ENCODE measurements around the gene UBE2E2.

GRCh38 chr3:23438657-23439056 is 235.5 kb downstream of the UBE2E2 start:
- no peak for TF ChIP-seq CTCF (IDR thresholded peaks at IDR 0.05)
- no peak for TF ChIP-seq POLR2A (IDR thresholded peaks at IDR 0.05)
